Measurements from ENCODE around the gene SLC2A3.

GRCh38 chr12:7934091-7934888 lies 1.7 kb downstream of the SLC2A3 start:
- no peak for TF ChIP-seq CTCF (optimal IDR thresholded peaks at IDR 0.05 in 1 of 3, IDR thresholded peaks at IDR 0.05 in 1 of 3, conservative IDR thresholded peaks at IDR 0.05 in 1 of 3; ENCODE audit: extremely low read depth in 1 of 3, insufficient read depth in 2 of 3, low read length in 3 of 3)
- TF ChIP-seq EZH2 (IDR thresholded peaks at IDR 0.05; ENCODE audit: low read length), result no peak

All from keratinocyte (primary cell).